ENCODE measurements around the gene EIF4B. TPM values are rescaled to one million over a fixed set of nuclear protein-coding genes. Genes with fewer than 3 reads are reported as not detected.

The EIF4B gene
- total RNA-seq, 1 experiment from 2014 or later: 351 TPM

- DNase-seq (ENCODE audit: low read depth, low spot score): no peak
- H3K4me1 ChIP-seq (ENCODE audit: control insufficient read depth, insufficient read depth, low read length): peaks cover 20% of the 10 kb centered on the region
- no peak overlapping the region; a peak in 2 of 4 replicates for H3K4me3 ChIP-seq (ENCODE audit: low read depth in 2 of 2, low read length in 2 of 2)
- H3K9me3 ChIP-seq (ENCODE audit: control insufficient read depth, insufficient read depth, low read depth, low read length): no peaks in the 10 kb centered on the region
- TF ChIP-seq, protein P1, sequence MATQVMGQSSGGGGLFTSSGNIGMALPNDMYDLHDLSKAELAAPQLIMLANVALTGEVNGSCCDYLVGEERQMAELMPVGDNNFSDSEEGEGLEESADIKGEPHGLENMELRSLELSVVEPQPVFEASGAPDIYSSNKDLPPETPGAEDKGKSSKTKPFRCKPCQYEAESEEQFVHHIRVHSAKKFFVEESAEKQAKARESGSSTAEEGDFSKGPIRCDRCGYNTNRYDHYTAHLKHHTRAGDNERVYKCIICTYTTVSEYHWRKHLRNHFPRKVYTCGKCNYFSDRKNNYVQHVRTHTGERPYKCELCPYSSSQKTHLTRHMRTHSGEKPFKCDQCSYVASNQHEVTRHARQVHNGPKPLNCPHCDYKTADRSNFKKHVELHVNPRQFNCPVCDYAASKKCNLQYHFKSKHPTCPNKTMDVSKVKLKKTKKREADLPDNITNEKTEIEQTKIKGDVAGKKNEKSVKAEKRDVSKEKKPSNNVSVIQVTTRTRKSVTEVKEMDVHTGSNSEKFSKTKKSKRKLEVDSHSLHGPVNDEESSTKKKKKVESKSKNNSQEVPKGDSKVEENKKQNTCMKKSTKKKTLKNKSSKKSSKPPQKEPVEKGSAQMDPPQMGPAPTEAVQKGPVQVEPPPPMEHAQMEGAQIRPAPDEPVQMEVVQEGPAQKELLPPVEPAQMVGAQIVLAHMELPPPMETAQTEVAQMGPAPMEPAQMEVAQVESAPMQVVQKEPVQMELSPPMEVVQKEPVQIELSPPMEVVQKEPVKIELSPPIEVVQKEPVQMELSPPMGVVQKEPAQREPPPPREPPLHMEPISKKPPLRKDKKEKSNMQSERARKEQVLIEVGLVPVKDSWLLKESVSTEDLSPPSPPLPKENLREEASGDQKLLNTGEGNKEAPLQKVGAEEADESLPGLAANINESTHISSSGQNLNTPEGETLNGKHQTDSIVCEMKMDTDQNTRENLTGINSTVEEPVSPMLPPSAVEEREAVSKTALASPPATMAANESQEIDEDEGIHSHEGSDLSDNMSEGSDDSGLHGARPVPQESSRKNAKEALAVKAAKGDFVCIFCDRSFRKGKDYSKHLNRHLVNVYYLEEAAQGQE (IDR thresholded peaks at IDR 0.05; ENCODE audit: insufficient read depth in 1 of 2, low read depth in 2 of 2, low read length in 1 of 2): no peak
- no peak for TF ChIP-seq TCF7L2 (IDR thresholded peaks at IDR 0.05; ENCODE audit: low read depth, low read length)
- no peak for TF ChIP-seq SIN3A (IDR thresholded peaks at IDR 0.05; ENCODE audit: borderline replicate concordance, insufficient read depth, low read depth, low read length)
- peak; percentile 43; the same call in 1 of the 2 replicates for TF ChIP-seq POLR2AphosphoS5 (IDR thresholded peaks at IDR 0.05; ENCODE audit: low read depth, low read length)
- TF ChIP-seq, protein P2, sequence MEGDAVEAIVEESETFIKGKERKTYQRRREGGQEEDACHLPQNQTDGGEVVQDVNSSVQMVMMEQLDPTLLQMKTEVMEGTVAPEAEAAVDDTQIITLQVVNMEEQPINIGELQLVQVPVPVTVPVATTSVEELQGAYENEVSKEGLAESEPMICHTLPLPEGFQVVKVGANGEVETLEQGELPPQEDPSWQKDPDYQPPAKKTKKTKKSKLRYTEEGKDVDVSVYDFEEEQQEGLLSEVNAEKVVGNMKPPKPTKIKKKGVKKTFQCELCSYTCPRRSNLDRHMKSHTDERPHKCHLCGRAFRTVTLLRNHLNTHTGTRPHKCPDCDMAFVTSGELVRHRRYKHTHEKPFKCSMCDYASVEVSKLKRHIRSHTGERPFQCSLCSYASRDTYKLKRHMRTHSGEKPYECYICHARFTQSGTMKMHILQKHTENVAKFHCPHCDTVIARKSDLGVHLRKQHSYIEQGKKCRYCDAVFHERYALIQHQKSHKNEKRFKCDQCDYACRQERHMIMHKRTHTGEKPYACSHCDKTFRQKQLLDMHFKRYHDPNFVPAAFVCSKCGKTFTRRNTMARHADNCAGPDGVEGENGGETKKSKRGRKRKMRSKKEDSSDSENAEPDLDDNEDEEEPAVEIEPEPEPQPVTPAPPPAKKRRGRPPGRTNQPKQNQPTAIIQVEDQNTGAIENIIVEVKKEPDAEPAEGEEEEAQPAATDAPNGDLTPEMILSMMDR (IDR thresholded peaks at IDR 0.05): no peak
- ChIA-PET POLR2A (interaction anchor here (0.6 kb wide), 1 partner anchor 49 kb away, joined by 5 read pairs; no protein-coding TSS in a partner anchor), CTCF (no interaction called here)
- H3K27ac ChIP-seq (ENCODE audit: low read length): peak overlapping the region; percentile 92
- H3K36me3 ChIP-seq (ENCODE audit: control insufficient read depth, insufficient read depth, low read length): peaks cover 12% of the 10 kb centered on the region; the same call in 1 of the 2 replicates
- no peak for ATAC-seq
- BruUV-seq (replicated peaks): no TSS peak
- H3K27me3 ChIP-seq (ENCODE audit: control insufficient read depth, insufficient read depth, low read length): no peaks in the 10 kb centered on the region
- in situ Hi-C loops (cut with HindIII; ENCODE audit: low pct_unique_long_range_greater_than_20kb, low sequenced_read_pairs) (no loop called here), intact Hi-C loops (cut with micrococcal nuclease; ENCODE audit: unreplicated experiment) (no loop called here)
These were observed 2.1 kb upstream of the EIF4B start for GRCh38 chr12:53004178-53004577.

DNA sequence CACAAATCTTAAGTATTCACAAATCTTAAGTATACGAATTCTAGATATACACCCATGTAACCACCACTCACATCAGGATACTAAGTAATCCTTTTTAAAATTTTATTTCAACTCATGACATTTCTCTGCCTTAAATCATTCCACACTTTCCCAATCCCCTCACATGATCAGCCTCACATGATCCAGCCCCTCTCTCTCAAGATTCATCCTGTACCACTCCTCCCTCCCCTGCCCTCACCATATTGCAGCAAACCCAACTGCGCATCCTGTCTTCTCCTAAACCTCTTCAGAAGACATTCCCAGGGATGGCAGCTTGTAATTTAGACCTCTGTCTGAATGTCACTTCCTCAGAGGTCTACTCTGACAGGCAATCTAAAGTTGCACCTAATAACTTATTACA is 1.7 kb upstream of the EIF4B start:
- ChIA-PET POLR2A (interaction anchor here (0.6 kb wide), 1 partner anchor 49 kb away, joined by 5 read pairs; no protein-coding TSS in a partner anchor), CTCF (no interaction called here)
- intact Hi-C loops (cut with micrococcal nuclease; ENCODE audit: unreplicated experiment): no loop called here
- Histone ChIP-seq H3K36me3 (ENCODE audit: control insufficient read depth, insufficient read depth, low read length) (peaks cover 15% of the 10 kb centered on the region), H3K27ac (ENCODE audit: low read length) (peak overlapping the region; percentile 92), H3K4me3 (ENCODE audit: low read depth in 2 of 2, low read length in 2 of 2) (peak overlapping the region; percentile 86 to 91), H3K9me3 (ENCODE audit: control insufficient read depth, insufficient read depth, low read depth, low read length) (no peaks in the 10 kb centered on the region), H3K4me1 (ENCODE audit: control insufficient read depth, insufficient read depth, low read length) (peaks cover 21% of the 10 kb centered on the region), H3K27me3 (ENCODE audit: control insufficient read depth, insufficient read depth, low read length) (no peaks in the 10 kb centered on the region)
- in situ Hi-C loops (cut with HindIII; ENCODE audit: low pct_unique_long_range_greater_than_20kb, low sequenced_read_pairs): no loop called here
- TF ChIP-seq TCF7L2 (IDR thresholded peaks at IDR 0.05; ENCODE audit: low read depth, low read length) (no peak), SIN3A (IDR thresholded peaks at IDR 0.05; ENCODE audit: borderline replicate concordance, insufficient read depth, low read depth, low read length) (no peak), POLR2AphosphoS5 (IDR thresholded peaks at IDR 0.05; ENCODE audit: low read depth, low read length) (no peak)
- TF ChIP-seq, protein P1 (IDR thresholded peaks at IDR 0.05; ENCODE audit: insufficient read depth in 1 of 2, low read depth in 2 of 2, low read length in 1 of 2): no peak
- TF ChIP-seq, protein P2 (IDR thresholded peaks at IDR 0.05): no peak
- no TSS peak for BruUV-seq (replicated peaks)
- ATAC-seq: no peak
- DNase-seq (ENCODE audit: low read depth, low spot score): no peak
